Medulla oblongata (tissue), 1 donor: ENCODE data around the gene DAZ4.
"Not testable (repeated sequence)": the region's sequence is repeated elsewhere in the genome, so short reads cannot be mapped to it uniquely, and the experiment has no call there.

Experiments
- DNase-seq: peaks from one replicate; pipeline ENCODE4 v3.0.0-alpha.2; 2015; ENCODE audit errors: extremely low spot score

Gene DAZ4

GRCh38 chrY:24833619-24834018, at the start of gene DAZ4:
Gene DAZ4, plus strand, starts transcription at chrY:24833919. Its CDS starts 208 bp downstream, at chrY:24834127.
- DNase-seq = not testable (repeated sequence)

- DNase-seq = not testable (repeated sequence)
Measured at GRCh38 chrY:24813293-24813692, 20.4 kb upstream of the DAZ4 start, which contains the start of gene DAZ3. Gene DAZ3, minus strand, starts transcription at chrY:24813393. Its CDS starts 208 bp downstream, at chrY:24813185.

DNA sequence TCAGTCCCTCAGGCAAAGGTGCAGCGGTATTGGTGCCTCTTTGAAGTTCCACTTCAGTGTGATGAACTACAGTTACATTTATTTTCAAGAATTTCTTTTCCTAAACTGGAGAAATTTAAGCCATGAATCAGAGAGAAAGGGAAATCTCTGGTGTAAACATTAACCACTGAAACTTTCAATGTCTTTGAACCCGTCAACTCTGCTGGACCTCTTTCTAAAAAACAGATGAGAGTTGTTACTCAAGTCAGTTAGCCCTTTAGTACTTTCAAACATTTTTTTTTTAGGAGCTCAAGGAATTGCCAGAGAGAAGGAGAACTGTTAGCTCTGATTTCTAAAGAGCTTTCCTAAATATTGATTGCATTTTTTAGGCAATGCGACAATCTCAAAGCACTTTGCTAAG, 11.9 kb upstream of the DAZ4 start:
- not testable (repeated sequence) for DNase-seq

- DNase-seq = not testable (repeated sequence)
Measured at GRCh38 chrY:24824184-24824879, 9.4 kb upstream of the DAZ4 start.

DNA sequence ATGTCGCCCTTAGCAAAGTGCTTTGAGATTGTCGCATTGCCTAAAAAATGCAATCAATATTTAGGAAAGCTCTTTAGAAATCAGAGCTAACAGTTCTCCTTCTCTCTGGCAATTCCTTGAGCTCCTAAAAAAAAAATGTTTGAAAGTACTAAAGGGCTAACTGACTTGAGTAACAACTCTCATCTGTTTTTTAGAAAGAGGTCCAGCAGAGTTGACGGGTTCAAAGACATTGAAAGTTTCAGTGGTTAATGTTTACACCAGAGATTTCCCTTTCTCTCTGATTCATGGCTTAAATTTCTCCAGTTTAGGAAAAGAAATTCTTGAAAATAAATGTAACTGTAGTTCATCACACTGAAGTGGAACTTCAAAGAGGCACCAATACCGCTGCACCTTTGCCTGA, 8.7 kb upstream of the DAZ4 start:
- not testable (repeated sequence) for DNase-seq
